Measurements from ENCODE around the gene PSEN1.

DNA sequence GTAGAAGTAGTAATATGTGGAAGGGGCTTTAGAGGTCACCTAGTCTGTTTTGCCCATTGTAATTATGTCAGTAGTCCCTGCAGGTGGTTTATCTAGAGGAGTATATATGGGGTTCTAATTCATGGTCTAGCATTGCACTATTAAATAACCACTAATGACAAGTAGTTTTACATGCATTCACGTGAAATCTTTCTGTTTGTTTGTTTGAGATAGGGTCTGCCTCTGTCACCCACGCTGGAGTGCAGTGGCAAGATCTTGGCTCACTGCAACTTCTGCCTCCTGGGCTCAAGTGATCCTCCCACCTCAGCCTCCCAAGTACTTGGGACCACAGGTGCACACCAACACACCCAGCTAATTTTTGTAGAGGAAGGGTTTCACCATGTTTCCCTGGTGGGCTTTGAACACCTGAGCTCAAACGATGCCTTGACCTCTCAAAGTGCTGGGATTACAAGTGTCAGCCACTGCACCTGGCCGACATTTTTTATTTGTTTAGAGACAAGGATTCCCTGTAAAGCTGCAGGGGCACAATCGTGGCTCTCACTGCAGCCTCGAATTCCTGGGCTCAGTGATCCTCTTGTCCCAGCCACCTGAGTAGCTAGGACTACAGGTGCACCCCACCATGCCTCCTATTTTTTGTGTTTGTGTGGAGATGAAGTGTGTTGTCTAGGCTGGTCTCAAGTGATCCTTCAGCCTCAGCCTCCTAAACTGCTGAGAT is 12.0 kb upstream of the PSEN1 start:
- TF ChIP-seq POLR2AphosphoS5 (IDR thresholded peaks at IDR 0.05; ENCODE audit: insufficient read depth, low read depth, low read length) (no peak), POLR2A (IDR thresholded peaks at IDR 0.05; ENCODE audit: low read depth, low read length) (no peak), GATA2 (IDR thresholded peaks at IDR 0.05; ENCODE audit: insufficient read depth, insufficient read length, low read depth, low read length) (no peak), EZH2 (IDR thresholded peaks at IDR 0.05; ENCODE audit: borderline replicate concordance, low read depth, low read length, severe bottlenecking) (no peak), FOS (IDR thresholded peaks at IDR 0.05; ENCODE audit: borderline replicate concordance, insufficient read depth, low read length) (no peak), JUN (IDR thresholded peaks at IDR 0.05; ENCODE audit: borderline replicate concordance, insufficient read depth, insufficient read length, low read depth) (no peak), MYC (IDR thresholded peaks at IDR 0.05; ENCODE audit: low read depth, low read length) (no peak)
- TF ChIP-seq, protein P1, sequence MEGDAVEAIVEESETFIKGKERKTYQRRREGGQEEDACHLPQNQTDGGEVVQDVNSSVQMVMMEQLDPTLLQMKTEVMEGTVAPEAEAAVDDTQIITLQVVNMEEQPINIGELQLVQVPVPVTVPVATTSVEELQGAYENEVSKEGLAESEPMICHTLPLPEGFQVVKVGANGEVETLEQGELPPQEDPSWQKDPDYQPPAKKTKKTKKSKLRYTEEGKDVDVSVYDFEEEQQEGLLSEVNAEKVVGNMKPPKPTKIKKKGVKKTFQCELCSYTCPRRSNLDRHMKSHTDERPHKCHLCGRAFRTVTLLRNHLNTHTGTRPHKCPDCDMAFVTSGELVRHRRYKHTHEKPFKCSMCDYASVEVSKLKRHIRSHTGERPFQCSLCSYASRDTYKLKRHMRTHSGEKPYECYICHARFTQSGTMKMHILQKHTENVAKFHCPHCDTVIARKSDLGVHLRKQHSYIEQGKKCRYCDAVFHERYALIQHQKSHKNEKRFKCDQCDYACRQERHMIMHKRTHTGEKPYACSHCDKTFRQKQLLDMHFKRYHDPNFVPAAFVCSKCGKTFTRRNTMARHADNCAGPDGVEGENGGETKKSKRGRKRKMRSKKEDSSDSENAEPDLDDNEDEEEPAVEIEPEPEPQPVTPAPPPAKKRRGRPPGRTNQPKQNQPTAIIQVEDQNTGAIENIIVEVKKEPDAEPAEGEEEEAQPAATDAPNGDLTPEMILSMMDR (IDR thresholded peaks at IDR 0.05; ENCODE audit: extremely low read depth in 1 of 2, insufficient read depth in 1 of 2, low read depth in 1 of 2, low read length in 2 of 2) = no peak
- TF ChIP-seq, protein P2, sequence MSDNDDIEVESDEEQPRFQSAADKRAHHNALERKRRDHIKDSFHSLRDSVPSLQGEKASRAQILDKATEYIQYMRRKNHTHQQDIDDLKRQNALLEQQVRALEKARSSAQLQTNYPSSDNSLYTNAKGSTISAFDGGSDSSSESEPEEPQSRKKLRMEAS (IDR thresholded peaks at IDR 0.05; ENCODE audit: insufficient read depth, insufficient read length) = no peak

All from endothelial cell of umbilical vein (primary cell).